Stimulated activated CD8-positive, alpha-beta memory T cell treated with anti-CD3 and anti-CD28 coated beads, Interleukin-12 subunit alpha, Interleukin-12 subunit beta, amount 100 ng/mL, for 24 hours (primary cell): ENCODE data around the gene PAGR1.
"Not testable (repeated sequence)": the region's sequence is repeated elsewhere in the genome, so short reads cannot be mapped to it uniquely, and the experiment has no call there.

Experiments used
- DNase-seq: peaks from one replicate; pipeline ENCODE4 v3.0.0-alpha.2; 2020; ENCODE audit errors: extremely low read depth

PAGR1 gene

DNA sequence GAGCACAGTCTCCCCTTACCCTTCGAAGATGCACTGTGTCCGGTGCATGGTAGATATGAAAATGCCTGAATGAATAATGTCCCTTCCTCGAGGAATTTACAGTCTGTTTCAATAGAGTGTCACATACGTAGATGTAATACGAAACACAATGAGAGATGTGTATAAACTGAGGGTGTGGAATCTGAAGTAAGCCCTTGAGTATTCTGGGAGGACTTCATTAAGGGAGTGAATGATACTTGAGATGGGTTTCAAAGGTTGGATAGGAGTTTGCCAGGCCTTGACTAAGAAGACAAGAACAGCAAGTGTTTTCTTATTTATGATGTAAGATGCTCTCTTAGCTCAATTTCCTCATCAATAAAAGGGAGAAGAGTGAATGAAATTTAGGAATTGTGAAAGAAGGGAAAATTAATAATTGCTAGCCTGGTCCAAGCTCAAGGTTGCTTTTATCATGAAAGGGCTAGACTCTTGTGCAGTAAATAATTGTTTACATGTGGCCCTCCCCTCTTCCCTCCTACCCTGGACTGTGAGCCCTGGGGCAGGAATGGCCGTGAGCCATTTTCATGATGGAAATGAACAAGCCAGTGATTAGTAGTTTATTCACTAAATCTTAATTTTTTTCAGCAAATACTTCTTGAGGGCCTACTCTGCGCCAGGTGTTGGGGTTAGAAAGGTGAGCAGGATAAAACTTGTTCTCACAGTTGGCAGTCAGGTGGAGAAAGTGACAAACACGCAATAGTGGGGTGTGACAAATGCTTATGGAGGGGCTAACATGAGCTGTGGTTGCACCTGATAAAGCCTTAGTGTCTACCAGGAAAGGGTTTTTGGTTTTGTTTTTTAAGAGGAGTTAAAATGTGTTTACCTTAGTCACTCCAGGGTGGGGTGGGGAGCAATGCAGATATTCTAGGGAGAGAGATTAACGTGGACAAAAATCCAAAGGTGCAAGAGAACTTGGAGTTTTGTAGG, 23.8 kb upstream of the PAGR1 start:
- no peak for DNase-seq

DNA sequence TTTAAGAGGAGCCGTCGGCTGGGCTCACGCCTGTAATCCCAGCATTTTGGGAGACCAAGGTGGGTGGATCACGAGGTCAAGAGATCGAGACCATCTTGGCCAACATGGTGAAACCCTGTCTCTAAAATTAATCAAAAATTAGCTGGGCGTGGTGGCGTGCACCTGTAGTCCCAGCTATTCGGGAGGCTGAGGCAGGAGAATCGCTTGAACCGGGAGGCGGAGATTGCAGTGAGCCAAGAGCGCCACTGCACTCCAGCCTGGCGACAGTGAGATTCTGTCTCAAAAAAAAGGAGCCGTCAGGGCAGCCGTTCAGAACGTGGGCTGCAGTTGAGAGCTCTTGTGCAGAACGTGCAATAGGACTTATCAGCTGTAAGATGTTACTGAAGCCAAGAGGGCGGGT, 22.8 kb upstream of the PAGR1 start:
- DNase-seq: not testable (repeated sequence)

DNA sequence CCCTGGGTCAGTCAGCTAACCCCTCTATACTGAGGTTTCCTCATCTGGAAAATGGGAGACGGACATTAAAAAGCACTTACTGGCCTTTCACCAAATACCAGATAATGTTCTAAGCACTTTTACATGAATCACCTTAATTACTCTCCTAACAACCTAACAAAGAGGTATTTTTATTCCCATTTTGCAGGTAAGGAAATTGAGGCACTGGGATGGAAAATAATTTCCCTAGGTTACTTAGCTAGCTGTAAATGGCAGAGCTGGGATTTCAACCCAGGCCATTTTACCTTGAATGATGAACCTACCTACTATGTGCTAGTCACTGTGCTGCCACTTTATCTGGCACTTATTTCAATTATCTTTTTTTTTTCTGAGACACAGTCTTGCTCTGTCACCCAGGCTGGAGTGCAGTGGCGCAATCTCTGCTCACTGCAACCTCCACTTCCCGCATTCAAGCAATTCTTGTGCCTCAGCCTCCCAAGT, 21.7 kb upstream of the PAGR1 start:
- no peak for DNase-seq

DNA sequence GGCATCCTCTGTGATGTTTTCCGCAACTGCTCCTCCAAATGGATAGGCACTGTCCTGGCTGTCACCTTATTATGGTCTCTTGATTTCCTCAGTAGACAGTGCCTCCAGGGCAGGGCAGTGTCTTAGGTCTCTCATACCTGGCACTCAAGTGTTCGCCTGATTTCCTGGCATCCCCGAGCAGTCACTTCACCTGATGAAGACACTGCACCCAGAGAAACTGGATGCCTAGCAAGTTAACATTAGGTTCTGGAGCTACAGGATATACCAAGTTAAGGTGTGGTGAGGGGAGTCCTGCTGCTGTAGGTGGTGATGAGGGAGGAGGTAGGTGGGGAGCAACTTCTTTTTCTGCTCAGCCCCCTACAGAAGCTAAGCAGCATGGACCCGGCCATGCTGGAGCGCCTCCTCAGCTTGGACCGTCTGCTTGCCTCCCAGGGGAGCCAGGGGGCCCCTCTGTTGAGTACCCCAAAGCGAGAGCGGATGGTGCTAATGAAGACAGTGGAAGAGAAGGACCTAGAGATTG, 13.5 kb upstream of the PAGR1 start:
- DNase-seq: no peak

DNA sequence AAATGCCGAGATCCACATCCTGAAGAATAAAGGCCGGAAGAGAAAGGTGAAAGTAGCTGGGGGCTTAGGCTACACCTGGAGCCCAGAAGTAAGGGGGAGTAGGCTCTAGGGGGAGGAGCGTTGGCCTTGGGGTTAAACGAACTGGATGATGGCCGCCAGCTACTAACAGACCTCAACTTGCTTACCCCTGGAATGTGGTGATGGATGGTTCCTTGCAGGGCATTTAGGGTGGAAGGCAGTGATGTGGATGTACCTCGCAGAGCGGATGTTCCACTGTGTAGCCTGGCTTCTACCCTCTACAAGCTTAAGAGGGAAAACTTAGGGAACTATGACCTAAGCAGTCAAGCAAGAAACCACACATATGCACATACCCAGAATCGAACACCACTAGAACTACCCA, 11.9 kb upstream of the PAGR1 start:
- no peak for DNase-seq

DNA sequence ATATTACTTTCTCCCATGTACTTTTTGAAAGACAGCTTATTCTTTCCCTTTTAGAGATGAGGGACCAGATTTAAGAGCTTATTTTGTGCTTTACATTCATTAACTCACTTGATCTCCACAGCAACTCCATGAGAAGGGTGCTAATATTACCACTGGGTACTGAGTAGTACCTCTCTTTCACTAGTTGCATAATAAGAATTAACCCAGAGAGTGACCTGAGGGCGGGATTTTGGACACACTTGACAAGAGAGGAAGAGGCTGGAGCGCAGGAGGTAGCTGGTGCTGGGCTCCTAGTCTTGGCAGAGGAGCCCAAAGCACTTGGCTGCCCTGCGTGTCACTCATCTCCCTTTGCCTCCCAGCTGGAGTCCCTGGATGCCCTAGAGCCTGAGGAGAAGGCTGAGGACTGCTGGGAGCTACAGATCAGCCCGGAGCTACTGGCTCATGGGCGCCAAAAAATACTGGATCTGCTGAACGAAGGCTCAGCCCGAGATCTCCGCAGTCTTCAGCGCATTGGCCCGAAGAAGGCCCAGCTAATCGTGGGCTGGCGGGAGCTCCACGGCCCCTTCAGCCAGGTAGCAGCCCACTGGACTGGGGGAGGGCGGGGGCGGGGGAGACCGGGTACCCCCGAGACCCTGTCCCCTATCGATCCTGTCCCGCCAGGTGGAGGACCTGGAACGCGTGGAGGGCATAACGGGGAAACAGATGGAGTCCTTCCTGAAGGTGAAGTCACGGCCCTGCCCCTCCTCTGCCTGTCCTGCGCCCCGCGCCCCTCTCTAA, 11.3 kb upstream of the PAGR1 start:
- no peak for DNase-seq

DNA sequence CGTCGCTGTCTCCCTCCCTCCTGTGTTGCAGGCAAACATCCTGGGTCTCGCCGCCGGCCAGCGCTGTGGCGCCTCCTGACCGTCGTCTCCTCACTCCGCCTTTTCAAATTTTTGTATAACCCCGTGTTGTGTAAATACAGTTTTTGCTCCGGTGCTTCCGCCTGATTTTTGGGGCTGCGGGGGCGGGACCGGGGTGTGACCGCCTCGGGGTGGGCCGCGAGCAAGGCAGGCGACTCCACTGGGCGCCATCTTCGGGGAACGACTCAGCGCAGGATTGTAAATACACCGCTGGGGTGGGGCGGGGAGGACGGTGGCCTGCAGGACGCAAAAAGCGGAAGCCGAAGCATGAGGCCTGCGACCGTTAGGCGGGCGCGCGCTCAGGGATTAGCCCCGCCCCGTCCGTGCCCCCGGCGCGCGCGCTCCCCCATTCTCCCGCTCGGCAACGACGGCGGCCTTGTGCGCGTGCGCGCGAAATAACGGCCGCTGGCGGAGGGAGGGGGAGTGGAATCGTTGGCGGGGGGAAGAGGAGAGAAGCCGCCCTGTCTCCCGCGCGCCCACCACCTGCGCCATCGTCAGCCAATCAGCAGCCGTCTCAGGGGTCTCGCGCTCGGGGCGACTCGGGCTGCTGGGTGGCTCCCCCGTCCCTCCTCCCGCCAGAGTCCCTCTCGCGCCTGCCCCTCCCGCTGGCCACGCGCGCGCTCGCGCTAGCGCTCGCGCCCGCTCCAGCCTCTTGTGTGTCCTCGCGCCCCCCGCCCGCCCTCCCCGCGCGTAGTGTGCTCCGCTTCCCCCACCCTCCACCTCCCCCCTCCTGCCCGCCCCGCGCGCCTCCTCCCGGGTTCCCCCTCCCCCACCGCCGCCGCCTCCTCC, 10.5 kb upstream of the PAGR1 start:
- DNase-seq: peak; percentile 93

DNA sequence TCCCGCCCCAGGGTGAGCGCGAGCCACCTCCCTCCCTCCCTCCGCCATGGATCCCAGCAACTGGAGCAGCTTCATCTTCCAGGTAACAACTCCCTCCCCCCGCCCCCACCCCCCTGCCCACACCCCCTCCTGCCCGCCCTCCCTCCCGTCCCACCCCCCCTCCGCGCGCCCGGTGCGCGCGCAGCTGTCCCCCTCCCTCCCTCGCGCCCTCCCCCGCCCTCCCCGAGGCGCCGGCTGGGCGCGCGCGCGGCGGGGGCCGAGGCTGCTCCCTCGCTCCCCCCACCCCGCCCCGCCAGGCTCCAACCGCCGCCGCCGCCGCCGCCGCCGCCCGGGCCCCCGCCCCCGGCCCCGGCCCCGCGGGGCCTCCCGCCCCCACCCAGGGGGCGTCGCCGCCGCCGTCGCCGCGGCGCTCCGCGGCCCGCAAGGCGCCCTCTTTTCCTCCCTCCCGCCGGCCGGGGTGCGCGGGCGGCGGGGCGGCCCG, 9.8 kb upstream of the PAGR1 start, which contains the start of gene MAZ:
Gene MAZ, plus strand, starts transcription at position 431 of the 481 bp plus-strand sequence. CDS start 173 bp downstream, outside the sequence.
- no peak for DNase-seq

DNA sequence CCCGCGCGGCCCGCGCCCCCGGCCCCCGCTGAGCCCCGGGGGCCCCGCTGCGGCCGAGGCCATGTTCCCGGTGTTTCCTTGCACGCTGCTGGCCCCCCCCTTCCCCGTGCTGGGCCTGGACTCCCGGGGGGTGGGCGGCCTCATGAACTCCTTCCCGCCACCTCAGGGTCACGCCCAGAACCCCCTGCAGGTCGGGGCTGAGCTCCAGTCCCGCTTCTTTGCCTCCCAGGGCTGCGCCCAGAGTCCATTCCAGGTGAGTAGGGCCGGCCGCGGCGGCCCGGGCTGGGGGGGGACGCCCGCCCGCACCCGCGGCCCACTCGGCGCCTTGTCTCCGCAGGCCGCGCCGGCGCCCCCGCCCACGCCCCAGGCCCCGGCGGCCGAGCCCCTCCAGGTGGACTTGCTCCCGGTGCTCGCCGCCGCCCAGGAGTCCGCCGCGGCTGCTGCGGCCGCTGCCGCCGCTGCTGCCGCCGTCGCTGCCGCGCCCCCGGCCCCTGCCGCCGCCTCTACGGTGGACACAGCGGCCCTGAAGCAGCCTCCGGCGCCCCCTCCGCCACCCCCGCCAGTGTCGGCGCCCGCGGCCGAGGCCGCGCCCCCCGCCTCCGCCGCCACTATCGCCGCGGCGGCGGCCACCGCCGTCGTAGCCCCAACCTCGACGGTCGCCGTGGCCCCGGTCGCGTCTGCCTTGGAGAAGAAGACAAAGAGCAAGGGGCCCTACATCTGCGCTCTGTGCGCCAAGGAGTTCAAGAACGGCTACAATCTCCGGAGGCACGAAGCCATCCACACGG, 9.1 kb upstream of the PAGR1 start:
- DNase-seq: no peak

DNA sequence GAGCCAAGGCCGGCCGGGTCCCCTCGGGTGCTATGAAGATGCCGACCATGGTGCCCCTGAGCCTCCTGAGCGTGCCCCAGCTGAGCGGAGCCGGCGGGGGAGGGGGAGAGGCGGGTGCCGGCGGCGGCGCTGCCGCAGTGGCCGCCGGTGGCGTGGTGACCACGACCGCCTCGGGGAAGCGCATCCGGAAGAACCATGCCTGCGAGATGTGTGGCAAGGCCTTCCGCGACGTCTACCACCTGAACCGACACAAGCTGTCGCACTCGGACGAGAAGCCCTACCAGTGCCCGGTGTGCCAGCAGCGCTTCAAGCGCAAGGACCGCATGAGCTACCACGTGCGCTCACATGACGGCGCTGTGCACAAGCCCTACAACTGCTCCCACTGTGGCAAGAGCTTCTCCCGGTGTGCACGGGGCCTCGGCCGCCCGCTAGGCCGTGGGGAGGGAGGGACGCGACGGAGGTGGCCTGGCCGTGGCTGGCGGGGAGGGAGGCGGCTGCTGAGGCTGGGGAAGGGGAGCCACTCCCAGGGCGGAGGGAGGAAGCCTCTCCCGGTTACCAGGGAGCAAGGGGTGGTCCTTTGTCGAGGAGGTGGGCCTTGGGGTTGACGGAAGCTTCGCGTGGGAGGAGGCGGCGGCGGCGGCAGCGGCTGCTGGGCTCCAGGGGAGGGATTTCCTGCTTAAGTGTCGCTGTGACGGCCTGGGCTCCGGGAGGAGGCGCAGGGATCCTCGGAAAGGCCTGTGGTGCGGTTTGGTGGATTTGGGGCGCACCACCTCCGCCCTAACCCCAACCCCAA, 8.3 kb upstream of the PAGR1 start:
- DNase-seq: no peak

DNA sequence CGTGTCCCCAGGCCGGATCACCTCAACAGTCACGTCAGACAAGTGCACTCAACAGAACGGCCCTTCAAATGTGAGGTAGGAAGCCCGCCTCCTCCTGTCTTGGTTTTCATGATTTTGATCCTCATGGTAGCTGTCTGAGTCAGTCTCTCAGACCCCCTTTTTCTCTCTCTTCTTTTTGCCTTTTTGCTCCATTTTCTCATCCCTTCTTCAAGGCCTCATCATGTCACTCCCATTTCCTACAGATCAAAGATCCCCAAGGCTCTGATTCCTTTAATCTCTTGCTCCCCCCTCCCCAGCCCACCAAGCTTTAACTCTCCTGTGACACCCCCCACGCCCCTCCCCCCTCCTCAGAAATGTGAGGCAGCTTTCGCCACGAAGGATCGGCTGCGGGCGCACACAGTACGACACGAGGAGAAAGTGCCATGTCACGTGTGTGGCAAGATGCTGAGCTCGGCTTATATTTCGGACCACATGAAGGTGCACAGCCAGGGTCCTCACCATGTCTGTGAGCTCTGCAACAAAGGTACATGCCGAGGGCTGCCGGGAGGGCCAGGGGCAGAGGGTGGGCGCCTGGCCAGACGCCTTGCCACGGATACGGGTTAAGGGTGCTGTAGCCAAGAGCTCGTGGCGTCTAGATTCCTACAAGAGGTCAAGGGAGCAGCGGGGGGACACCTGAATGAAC, 7.6 kb upstream of the PAGR1 start:
- no peak for DNase-seq

DNA sequence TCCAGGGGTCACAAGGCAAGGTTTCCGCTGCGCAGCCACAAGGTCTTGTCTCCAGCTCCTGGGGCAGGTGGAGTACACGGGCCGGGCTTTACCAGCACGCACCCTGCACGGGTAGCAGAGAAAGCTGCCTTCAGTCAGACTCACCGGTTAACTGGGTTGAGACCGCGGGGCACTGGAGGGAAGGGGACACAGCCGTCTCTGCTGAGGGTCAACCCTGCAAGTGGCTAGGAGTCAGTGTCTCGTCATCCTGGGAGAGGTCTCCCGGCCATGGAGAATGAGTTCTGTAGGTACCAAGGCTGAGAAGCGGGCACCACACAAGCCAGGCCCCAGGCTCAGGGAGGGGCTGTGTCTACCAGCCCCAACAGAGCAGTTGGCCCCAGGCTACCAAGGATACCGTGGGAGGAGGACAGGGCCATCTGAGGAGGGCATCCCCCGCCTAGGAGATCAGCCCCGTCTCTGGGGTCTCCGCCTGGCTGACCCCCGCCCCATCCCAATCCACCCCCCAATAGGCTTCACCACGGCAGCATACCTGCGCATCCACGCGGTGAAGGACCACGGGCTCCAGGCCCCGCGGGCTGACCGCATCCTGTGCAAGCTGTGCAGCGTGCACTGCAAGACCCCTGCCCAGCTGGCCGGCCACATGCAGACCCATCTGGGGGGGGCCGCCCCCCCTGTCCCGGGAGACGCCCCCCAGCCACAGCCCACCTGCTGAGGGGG, 6.8 kb upstream of the PAGR1 start:
- no peak for DNase-seq

DNA sequence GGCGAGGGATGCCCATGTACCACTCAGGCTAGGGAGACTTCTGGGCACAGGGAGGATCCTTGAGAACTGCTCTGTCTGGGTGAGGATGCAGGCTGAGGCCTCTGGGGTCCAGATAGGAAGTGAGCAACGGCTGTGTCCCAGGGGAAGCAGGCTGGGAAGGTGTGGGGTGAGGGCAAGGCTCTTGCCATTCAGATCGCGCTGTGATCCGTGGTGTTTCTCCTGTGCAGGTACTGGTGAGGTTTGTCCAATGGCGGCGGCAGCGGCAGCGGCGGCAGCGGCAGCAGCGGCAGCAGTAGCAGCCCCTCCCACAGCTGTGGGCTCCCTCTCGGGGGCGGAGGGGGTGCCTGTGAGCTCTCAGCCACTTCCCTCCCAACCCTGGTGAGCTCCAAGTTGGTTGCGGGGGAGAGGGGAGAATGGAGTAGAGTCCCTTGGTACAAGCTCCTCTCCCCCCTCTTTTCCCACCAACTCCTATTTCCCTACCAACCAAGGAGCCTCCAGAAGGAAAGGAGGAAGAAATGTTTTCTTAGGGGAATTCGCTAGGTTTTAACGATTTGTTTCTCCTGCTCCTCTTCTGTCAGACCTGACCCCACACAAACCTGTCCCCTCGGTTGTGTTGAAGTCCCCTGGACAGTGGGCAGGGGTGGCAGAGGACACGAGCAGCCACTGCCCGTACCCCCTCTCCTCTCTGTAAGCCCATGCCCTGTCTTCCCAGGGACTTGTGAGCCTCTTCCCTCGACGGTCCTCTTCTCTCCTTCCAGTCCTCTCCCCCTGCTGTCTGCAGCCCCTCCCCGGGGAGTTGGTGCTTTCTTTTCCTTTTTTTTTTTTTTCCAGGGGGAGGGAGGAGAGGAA, 5.9 kb upstream of the PAGR1 start:
- DNase-seq: no peak

DNA sequence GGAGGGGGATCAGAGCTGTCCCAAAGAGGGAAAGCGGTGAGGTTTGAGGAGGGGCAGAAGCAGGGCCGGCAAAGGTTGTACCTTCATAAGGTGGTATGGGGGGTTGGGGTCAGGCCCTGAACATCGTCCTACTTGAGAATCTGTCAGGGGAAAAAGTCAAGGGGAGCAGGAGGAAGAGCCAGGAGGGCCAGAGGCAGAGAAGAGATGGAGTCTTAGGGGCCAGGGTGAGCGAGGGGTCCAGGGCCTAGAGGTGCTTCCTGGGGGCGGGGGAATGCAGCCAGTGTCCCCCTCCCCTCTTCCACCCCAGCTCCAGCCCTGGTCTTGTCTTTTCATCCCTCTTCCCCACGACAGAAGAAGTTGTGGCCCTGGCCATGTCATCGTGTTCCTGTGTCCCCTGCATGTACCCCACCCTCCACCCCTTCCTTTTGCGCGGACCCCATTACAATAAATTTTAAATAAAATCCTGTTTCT, 5.2 kb upstream of the PAGR1 start:
- no peak for DNase-seq

DNA sequence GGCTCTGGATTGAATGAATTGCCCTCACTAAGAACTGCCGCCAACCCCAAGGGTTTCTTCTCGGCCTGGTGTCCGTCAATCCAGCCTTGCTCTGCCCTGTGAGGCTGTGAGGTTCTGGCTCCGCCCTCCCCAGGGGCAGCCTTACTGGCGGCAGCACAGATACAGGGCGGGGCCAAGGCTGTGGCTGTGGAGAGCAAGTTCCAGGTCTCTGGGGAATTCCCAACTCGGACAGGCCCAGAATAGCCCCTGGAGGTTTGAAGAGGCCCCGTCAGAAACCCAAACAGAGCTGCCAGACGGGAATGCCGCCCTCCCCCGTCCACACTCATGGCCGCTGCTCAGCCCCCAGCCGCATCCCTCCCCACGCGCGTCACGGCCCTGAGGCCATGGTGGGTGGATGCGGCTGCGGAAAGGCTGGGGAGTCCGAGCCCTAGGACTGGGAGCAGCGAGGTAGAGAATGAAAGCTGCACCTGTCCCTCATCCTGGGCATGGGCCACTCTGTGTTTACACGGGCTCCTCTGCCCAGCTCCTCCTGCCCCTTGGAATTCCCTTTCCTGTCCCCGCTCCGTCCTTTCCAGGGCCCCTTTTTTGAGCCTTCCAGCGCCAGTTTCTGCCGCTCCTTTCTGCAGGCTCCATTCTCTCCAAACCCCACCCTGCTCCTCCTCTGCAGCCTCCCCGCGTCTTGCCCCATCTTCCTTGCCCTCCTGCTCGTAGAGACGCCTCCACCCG, 4.6 kb upstream of the PAGR1 start:
- no peak for DNase-seq

DNA sequence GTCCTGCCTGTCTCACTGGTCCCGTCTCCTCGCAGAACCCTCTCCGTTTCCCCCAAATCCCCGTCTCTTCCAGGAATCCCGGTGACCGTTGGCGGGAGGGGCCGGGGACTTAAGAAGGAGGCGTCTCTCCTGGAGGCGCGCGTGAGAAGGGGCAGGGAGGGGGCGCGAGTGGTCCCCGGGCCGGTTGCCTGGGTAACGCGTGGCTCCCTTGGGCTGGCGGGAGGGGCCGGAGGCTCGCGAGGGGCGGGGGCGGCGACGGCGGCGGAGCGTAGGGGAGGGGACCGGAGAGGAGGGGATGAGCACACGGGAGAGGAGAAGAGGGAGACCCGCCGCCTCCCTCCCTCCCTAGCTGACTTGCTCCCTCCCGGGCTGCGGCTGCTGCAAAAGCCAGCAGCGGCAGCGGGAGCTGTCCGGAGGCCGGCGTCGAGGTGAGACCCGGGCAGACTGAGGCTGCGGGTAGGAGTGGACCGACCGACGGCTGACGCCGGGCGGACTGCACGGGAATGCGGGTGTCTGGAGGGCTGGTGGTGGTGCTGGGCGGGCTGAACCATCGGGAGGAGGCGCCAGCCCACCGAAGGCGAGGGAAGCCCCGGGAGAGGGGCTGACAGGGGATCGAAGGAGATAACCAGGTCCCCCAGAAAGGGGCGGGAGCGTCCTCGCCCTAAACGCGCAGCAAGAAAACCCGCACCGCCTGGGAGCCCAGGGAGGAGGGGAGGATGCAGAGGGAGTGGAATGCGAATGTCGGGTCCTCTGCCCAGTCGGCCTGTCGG, 3.9 kb upstream of the PAGR1 start, which contains the start of gene PRRT2:
Gene PRRT2, plus strand, starts transcription at position 298 of the 770 bp plus-strand sequence. CDS start 862 bp downstream, outside the sequence.
- DNase-seq: no peak
